Fibroblast of villous mesenchyme (primary cell): Measurements from ENCODE around the gene PEAK1. TPM values are rescaled to one million over a fixed set of nuclear protein-coding genes. Genes with fewer than 3 reads are reported as not detected.

Experiments
- DNase-seq: peaks from one replicate; pipeline ENCODE4 v3.0.0-alpha.2; 2010; ENCODE audit warnings: low read depth
- H3K4me3 ChIP-seq: 2 replicates; pipeline ENCODE4 v1.5.1; 2011; ENCODE audit warnings: low read depth, mild to moderate bottlenecking, low read length
- total RNA-seq: library from RNA; depleted of rRNA; stranded (reverse); fragments of >200 nt; gene quantifications from 2 replicates; pipeline ENCODE4 v1.2.3, GENCODE V29; 2012
- TF ChIP-seq, protein P1 (sequence below): IDR thresholded peaks from 2 replicates; pipeline ENCODE4 v1.5.1; 2012; ENCODE audit warnings: low read depth, mild to moderate bottlenecking, low read length; ENCODE audit not compliant: insufficient read depth

PEAK1 gene
- total RNA-seq, 1 donor, result 77.3 TPM

- H3K4me3 ChIP-seq, result no peak overlapping the region
- TF ChIP-seq, protein P1, sequence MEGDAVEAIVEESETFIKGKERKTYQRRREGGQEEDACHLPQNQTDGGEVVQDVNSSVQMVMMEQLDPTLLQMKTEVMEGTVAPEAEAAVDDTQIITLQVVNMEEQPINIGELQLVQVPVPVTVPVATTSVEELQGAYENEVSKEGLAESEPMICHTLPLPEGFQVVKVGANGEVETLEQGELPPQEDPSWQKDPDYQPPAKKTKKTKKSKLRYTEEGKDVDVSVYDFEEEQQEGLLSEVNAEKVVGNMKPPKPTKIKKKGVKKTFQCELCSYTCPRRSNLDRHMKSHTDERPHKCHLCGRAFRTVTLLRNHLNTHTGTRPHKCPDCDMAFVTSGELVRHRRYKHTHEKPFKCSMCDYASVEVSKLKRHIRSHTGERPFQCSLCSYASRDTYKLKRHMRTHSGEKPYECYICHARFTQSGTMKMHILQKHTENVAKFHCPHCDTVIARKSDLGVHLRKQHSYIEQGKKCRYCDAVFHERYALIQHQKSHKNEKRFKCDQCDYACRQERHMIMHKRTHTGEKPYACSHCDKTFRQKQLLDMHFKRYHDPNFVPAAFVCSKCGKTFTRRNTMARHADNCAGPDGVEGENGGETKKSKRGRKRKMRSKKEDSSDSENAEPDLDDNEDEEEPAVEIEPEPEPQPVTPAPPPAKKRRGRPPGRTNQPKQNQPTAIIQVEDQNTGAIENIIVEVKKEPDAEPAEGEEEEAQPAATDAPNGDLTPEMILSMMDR, result no peak
- DNase-seq, result peak; percentile 18
These were observed 297.3 kb downstream of the PEAK1 start for GRCh38 chr15:77122576-77122975.

- H3K4me3 ChIP-seq, result no peak overlapping the region
- DNase-seq, result no peak
- TF ChIP-seq, protein P1, result no peak
These were observed 298.3 kb downstream of the PEAK1 start for GRCh38 chr15:77121599-77121998.

- DNase-seq, result no peak
- TF ChIP-seq, protein P1, result no peak
- H3K4me3 ChIP-seq, result no peak overlapping the region
These were observed 299.3 kb downstream of the PEAK1 start for GRCh38 chr15:77120576-77120975.

DNA sequence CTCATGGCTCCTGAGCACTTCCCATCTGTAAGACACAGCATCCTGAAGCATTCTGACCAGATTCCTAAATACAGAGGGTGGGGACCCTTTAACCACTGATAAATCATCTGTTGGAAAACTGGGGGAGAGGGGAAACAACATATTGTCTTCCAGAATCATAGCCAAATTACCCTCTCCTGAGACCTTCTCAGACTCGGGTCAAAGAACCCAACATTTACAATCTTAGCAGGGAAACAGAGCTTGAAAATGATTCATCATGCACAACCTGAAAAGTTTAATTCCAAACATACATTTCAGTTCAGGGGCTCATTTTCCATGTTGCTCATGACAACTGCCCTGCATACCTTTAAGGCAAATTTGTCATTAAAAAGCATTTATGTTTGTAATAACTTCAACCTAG is 300.5 kb downstream of the PEAK1 start:
- no peak overlapping the region for H3K4me3 ChIP-seq
- TF ChIP-seq, protein P1, result no peak

DNA sequence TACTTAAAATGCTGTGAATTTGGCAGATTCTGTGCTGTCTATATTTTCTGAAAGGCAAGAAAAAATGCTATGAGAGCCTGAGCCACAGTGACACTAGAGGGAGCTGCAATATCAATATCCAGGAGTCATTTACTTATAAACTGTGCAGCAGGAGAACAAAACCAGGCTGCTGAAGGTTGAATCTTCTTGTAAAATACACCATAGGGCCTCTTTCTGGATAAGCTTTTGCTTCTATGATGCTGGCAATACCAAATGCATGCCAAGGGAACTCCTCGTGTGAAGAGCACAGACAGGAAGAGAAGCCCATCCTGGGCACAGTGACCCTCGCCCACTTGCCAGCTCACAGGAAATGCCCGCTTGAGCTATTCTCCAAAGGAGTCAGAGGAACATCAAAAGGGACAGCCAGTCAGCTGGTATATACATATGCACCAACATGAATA is 301.0 kb downstream of the PEAK1 start:
- TF ChIP-seq, protein P1, result peak; percentile 82
- DNase-seq, result peak; percentile 82

More for the DNA sequence above, 300.5 kb downstream of the PEAK1 start:
- DNase-seq, result no peak

GRCh38 chr15:77115179-77115578 is 304.7 kb downstream of the PEAK1 start:
- TF ChIP-seq, protein P1, result no peak
- H3K4me3 ChIP-seq, result no peak overlapping the region
- no peak for DNase-seq

More for the DNA sequence above, 301.0 kb downstream of the PEAK1 start:
- H3K4me3 ChIP-seq, result no peak overlapping the region

- TF ChIP-seq, protein P1, result no peak
- no peak for DNase-seq
- no peak overlapping the region for H3K4me3 ChIP-seq
These were observed 306.9 kb downstream of the PEAK1 start for GRCh38 chr15:77112838-77113504.
